GM18861 (cell line): ENCODE results near the gene KLHDC4.
"Not testable (repeated sequence)": the region's sequence is repeated elsewhere in the genome, so short reads cannot be mapped to it uniquely, and the experiment has no call there.

Experiments
- ATAC-seq: cut with Tn5 transposase; IDR thresholded peaks from one replicate; pipeline ENCODE4 v1.9.1; 2021; ENCODE audit not compliant: unreplicated experiment

Gene KLHDC4

GRCh38 chr16:87744750-87745514 lies 20.9 kb downstream of the KLHDC4 start:
- ATAC-seq, result no peak

- ATAC-seq, result no peak
Observed at GRCh38 chr16:87742781-87743490, 22.9 kb downstream of the KLHDC4 start.

- ATAC-seq, result no peak
Observed at GRCh38 chr16:87741700-87742415, 23.9 kb downstream of the KLHDC4 start.

- no peak for ATAC-seq
Observed at GRCh38 chr16:87740909-87741424, 24.8 kb downstream of the KLHDC4 start.

- ATAC-seq, result no peak
Observed at GRCh38 chr16:87740441-87740840, 25.3 kb downstream of the KLHDC4 start.

- ATAC-seq, result no peak
Observed at GRCh38 chr16:87739801-87740200, 26.0 kb downstream of the KLHDC4 start.

- no peak for ATAC-seq
Observed at GRCh38 chr16:87736008-87736382, 29.8 kb downstream of the KLHDC4 start.

- no peak for ATAC-seq
Observed at GRCh38 chr16:87735270-87736007, 30.3 kb downstream of the KLHDC4 start.

- ATAC-seq, result no peak
Observed at GRCh38 chr16:87734644-87735043, 31.1 kb downstream of the KLHDC4 start.

GRCh38 chr16:87733190-87733589 lies 32.6 kb downstream of the KLHDC4 start:
- no peak for ATAC-seq

- ATAC-seq, result no peak
Observed at GRCh38 chr16:87731607-87732006, 34.2 kb downstream of the KLHDC4 start.

- ATAC-seq, result no peak
Observed at GRCh38 chr16:87729266-87729954, 36.4 kb downstream of the KLHDC4 start.

GRCh38 chr16:87728026-87728425 lies 37.8 kb downstream of the KLHDC4 start:
- no peak for ATAC-seq

GRCh38 chr16:87727346-87727745 lies 38.4 kb downstream of the KLHDC4 start:
- no peak for ATAC-seq

GRCh38 chr16:87726577-87726976 lies 39.2 kb downstream of the KLHDC4 start:
- ATAC-seq, result not testable (repeated sequence)

GRCh38 chr16:87725596-87726235 lies 40.1 kb downstream of the KLHDC4 start:
- ATAC-seq, result no peak

- peak; percentile 42 for ATAC-seq
Observed at GRCh38 chr16:87724490-87725291, 41.1 kb downstream of the KLHDC4 start.

- ATAC-seq, result peak; percentile 48
Observed at GRCh38 chr16:87723226-87723623, 42.6 kb downstream of the KLHDC4 start.

GRCh38 chr16:87722590-87723225 lies 43.1 kb downstream of the KLHDC4 start:
- ATAC-seq, result no peak
